COR-L47 (cell line): Measurements from ENCODE around the gene RNF113B.

ENCODE experiments used
- DNase-seq: peaks from one replicate; lab custom pipeline; 2025; lab: John Stamatoyannopoulos, UW

Gene RNF113B

GRCh38 chr13:98203646-98204326 lies 26.7 kb upstream of the RNF113B start:
- no peak for DNase-seq

DNA sequence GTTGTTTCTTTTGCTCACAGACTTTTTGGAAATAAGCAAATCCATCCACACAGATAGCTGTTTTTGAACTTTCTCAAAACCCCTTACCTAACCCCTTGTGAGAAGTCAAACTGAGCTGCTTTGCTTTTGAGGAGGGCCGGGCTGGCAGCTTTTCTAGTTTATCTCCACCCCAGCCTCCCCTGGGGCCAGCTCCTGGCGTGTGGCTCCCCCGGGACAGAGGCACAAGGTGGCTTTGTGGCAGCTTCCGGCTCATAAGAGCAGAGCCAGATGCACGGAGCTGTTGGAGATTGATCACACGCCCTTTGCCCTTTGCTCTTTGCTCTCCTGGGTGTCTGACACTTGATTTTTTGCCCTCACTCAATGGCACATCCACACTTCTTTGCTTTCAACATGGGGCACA lies 24.9 kb upstream of the RNF113B start:
- DNase-seq, result no peak

DNA sequence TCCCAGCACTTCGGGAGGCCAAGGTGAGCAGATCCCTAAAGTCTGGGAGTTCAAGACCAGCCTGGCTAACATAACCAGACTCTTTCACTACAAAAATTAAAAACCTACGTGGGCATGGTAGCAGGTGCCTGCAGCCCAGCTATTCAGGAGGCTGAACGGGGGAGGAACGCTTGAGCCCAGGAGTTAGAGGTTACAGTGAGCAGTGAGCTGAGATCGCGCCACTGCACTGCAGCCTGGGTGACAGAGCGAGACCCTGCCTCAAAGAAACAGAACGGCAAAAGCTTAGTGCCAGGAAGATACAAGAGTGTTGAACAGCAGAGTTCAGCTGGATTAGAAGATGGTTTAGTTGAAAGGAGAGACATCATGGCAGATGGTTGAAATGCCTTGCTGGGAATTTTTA lies 24.1 kb upstream of the RNF113B start:
- no peak for DNase-seq

DNA sequence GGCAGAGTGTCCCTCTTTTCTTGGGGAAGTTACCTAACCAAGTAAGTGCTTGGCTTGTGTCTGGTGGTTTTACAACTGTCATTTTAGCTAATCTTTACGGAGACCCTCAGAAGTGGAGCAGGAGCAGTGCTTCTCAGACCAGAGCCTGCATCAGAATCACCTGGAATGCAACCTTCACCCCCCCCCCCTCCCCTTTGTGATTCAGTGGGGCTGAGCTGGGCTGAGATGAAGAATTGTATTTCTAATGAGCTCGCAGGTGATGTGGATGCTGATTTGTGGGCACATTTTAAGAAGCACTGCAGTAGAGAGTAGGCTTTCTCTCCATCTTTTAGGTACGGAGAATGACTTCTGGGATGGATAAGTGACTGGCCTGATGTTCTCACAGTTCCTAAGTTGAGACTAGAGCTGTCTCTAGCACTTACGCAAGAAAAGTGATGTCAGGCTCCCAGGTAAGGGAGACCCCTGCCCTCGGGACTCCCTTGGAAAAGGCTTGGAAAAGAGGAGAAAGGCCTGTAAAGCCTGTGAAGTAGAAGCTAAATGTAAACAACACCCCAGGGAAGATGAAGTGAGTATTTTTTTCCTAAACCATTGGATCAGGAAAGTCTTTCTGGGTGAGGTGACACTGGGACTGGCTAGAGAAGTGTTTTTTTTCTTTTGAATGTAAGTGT lies 23.3 kb upstream of the RNF113B start:
- DNase-seq, result no peak

DNA sequence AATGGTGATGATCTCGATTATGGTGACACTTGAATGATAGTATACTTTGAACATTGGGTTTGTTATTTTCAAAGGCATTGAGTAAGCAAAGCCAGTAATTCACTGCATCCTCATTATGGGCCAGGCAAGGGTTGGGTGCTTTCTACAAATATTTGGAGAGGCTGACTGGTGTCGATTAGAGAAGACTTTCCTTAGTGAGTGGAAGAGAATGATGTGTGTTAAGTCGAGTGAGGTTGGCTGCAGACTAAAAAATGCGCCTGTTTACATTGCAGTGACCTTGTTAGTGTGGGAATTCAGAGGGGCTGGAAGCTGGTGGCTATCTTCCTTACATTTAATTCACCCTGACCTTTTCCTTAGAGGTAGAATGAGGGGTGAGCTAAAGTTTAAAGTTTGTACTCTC lies 22.4 kb upstream of the RNF113B start:
- DNase-seq, result peak; percentile 4

DNA sequence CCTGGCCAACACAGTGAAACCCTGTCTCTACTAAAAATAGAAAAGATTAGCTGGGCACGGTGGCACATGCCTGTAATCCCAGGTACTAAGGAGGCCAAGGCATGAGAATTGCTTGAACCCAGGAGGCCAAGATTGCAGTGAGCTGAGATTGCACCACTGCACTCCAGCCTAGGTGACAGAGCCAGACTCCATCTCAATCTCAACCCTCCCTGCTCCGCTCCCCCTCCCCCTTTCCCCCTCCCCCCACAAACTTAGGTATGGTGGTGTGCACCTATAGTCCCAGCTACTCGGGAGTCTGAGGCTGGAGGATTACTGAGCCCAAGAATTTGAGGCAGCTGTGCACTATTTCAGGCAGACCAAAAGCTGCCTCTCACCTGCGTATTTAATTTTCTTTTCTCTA lies 21.6 kb upstream of the RNF113B start:
- DNase-seq, result no peak

DNA sequence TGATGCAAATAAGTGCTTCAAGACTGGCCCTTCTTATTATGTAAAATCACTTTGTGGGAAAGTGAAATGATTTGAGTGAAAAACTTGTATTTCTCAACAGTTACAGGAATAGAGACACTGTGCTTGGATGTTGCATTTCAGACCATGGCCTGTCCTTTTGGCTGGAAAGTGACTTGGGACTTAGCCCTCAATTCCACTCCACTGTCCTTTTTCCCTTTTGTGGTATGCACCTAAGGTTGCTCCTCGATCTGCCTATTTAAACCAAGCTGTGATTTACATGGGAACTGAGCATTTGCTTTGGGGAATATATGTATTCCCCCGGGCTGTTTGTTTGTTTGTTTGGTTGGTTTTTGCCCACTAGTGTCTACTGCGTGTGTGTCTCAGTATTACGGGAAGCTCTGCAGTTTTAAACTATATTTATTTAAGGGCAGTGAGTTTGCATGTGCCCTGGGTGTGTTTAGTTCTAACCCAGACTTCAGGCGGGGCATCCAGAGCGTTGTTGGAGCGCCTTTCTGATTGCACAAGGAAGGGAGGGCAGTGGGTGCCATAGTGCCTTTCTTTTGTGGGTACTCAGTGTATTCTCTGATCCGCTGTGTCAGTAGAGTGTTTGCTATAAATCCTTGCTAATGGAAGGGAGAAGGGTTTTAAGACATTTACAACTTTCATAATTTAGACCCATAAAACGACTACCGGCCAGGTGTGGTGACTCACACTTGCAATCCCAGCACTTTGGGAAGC lies 18.2 kb upstream of the RNF113B start:
- no peak for DNase-seq

DNA sequence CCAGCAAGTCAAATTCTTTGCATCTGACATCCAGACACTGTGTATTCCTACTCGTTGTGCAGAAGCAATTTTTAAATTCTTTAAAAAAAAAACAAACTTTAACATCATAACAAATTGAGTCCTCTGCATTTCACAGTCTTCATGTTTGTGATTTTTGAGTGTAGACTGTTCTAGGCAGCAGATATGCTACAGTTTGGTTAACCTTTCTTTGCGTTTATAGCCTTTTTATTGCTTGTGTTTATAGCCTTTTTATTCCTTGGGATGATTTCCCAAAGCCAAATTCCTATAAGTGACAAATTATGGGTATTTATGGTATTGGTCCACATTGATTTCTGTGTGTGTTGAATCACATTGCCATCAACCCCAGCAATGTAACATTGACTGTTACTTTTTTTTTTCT lies 14.9 kb upstream of the RNF113B start:
- no peak for DNase-seq

DNA sequence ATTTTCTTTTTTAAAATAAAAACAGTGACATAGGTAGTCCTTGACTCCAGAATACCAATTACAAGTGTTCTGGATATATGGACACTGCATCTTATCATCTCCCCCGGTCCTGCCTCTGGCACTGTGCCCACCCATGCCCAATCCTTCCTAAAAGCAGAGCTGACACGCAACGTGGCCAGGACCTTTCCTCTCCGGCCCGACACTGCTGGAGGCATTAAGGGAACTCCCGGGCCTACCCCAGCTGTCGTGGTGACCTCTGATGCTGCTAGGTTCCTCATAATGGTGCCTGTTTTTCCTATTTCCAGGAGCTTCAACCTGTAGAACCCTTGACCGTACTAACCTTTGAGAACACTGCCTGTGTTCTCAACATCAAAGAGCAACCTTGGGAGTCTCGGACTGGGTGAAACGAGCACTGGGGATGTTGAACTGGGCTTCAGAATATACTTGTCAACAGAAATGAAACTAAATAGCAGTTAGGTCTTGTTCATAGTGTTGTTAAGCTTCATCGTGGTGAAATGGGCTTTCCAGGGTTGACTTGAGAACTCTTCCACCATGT lies 13.9 kb upstream of the RNF113B start:
- no peak for DNase-seq

- peak; percentile 1 for DNase-seq
Measured at GRCh38 chr13:98189841-98190505, 12.9 kb upstream of the RNF113B start.

DNA sequence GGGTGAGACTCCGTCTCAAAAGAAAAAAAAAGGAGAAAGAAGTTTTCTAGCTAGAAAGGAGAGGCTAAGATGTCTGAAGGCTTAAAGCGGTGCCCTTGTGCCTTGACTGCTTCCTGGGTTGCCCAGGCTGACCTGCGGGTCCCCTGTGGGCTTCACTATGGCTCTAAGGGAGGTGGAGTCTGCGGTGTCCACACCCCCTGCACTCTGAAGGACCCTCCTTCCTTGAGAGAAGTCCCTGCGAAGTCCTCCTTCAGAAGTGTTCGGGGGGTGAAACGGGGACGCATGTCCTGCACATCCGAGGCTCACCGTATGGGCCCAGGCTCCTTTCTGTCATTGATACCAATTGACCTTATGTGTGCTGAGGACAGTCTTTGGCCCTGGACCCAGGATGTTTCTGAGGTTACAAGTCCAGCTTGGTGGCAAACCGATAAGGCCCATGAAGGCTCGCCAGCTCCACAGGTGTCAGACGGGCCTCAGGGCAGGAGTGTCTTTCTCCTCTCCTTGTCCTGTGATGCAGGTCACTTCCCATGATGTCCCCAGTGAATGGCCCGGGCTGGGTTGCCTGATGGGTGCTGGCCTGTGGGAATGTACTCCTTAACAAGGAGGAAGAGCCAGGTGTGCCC lies 11.6 kb upstream of the RNF113B start:
- DNase-seq, result no peak

DNA sequence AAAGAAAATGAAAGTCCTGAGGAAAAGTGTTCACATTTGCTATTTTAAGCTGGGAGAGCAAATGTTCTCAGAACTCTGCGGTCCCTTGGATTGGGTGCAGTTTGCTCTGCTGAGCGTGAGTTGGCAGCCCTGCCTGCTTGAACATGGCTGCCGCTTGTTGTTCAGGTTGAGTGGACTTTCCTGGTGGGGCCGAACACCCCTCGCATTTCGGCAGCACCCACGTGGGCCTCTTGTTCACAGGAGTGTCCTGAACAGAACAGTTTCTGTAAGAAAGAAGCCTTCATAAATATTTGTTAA lies 10.8 kb upstream of the RNF113B start:
- DNase-seq, result no peak

DNA sequence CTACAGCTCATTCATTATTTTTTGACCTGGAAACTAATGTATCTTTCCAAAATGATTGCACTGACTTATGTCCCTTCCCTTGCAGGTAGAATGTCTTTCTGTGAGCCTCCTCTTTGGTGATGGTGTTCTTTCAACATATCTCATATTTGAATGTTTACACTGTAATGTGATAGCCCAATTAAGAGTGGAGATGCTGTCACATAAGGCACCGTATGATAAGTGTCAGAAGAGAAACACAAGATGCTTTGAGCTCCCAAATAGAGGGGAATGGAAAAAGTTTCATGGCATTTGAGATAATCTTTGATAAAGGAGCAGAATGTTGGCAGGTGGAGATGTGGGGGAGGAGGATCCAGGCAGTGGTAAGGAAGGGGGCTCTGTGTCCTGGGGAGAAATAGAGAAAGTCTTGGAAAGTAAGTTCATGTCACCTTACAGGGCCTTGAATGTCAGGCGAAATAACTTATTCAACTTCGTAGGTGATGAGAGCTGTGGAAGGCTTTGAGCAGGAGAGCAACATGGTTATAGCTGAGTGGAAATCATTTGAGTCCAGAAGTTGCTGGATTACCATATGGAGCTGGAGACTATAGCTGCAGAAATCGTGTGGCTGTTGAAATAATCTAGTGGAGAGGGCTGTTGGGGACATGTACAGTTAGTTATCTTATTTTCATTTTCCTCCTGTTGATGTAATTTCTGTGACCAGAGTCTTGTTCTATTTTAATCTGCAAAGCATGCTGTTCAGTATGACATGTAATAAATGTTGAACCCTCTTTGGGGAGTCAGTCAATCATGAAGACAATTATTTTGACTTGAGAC lies 10.3 kb upstream of the RNF113B start:
- DNase-seq, result no peak

DNA sequence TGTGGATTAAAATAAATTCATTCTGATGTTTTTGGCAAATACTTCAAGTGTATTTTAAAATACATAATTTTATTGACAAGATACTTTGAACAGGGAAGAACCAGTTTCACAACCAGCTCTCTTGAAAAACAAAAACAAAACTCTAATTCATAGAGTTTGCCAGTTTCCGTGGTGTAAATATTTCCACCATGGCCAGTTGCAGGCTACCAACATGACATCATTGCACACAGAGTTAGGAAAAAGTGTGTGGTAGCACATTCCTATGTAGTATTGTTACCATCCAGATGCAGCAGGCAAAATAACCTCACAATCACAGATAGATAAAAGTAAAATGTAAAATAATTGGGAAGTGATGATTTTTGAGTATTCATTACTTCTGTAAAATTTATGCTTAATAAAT lies 7.7 kb upstream of the RNF113B start:
- DNase-seq, result no peak

GRCh38 chr13:98182589-98182988 lies 5.5 kb upstream of the RNF113B start:
- no peak for DNase-seq

- no peak for DNase-seq
Measured at GRCh38 chr13:98182153-98182552, 5.1 kb upstream of the RNF113B start.

GRCh38 chr13:98181111-98181815 lies 4.2 kb upstream of the RNF113B start:
- no peak for DNase-seq

GRCh38 chr13:98180092-98180491 lies 3.0 kb upstream of the RNF113B start:
- DNase-seq, result no peak

- no peak for DNase-seq
Measured at GRCh38 chr13:98175823-98176222, 1.2 kb downstream of the RNF113B start.

GRCh38 chr13:98175043-98175442 lies 2.0 kb downstream of the RNF113B start:
- no peak for DNase-seq

GRCh38 chr13:98174307-98174706 lies 2.8 kb downstream of the RNF113B start:
- no peak for DNase-seq
